ENCODE data around the gene BABAM2. TPM values are rescaled to one million over a fixed set of nuclear protein-coding genes. Genes with fewer than 3 reads are reported as not detected.
"Not testable (repeated sequence)": the region's sequence is repeated elsewhere in the genome, so short reads cannot be mapped to it uniquely, and the experiment has no call there.

The BABAM2 gene
- polyA plus RNA-seq, 3 donors: 55.5 to 58.9 (median 57.2) TPM

- DNase-seq (ENCODE audit: low read depth in 3 of 3, low spot score in 2 of 3): no peak
Observed at GRCh38 chr2:28225473-28226080, 335.0 kb downstream of the BABAM2 start.

- DNase-seq (ENCODE audit: low read depth in 3 of 3, low spot score in 2 of 3): no peak
Observed at GRCh38 chr2:28226558-28226957, 336.0 kb downstream of the BABAM2 start.

- DNase-seq (ENCODE audit: low read depth in 3 of 3, low spot score in 2 of 3): no peak
Observed at GRCh38 chr2:28227498-28227897, 337.0 kb downstream of the BABAM2 start.

- no peak for DNase-seq (ENCODE audit: low read depth in 3 of 3, low spot score in 2 of 3)
Observed at GRCh38 chr2:28228434-28228995, 338.0 kb downstream of the BABAM2 start.

GRCh38 chr2:28231110-28231631 lies 340.6 kb downstream of the BABAM2 start:
- no peak for DNase-seq (ENCODE audit: low read depth in 3 of 3, low spot score in 2 of 3)

GRCh38 chr2:28232295-28232694 lies 341.8 kb downstream of the BABAM2 start:
- no peak for DNase-seq (ENCODE audit: low read depth in 3 of 3, low spot score in 2 of 3)

- no peak for DNase-seq (ENCODE audit: low read depth in 3 of 3, low spot score in 2 of 3)
Observed at GRCh38 chr2:28233164-28233676, 342.7 kb downstream of the BABAM2 start.

- no peak for DNase-seq (ENCODE audit: low read depth in 3 of 3, low spot score in 2 of 3)
Observed at GRCh38 chr2:28234807-28235206, 344.3 kb downstream of the BABAM2 start.

- no peak for DNase-seq (ENCODE audit: low read depth in 3 of 3, low spot score in 2 of 3)
Observed at GRCh38 chr2:28239207-28239606, 348.7 kb downstream of the BABAM2 start.

GRCh38 chr2:28240937-28241336 lies 350.4 kb downstream of the BABAM2 start:
- no peak for DNase-seq (ENCODE audit: low read depth in 3 of 3, low spot score in 2 of 3)

- no peak for DNase-seq (ENCODE audit: low read depth in 3 of 3, low spot score in 2 of 3)
Observed at GRCh38 chr2:28247290-28247689, 356.8 kb downstream of the BABAM2 start.

- no peak for DNase-seq (ENCODE audit: low read depth in 3 of 3, low spot score in 2 of 3)
Observed at GRCh38 chr2:28247734-28248133, 357.2 kb downstream of the BABAM2 start.

- DNase-seq (ENCODE audit: low read depth in 3 of 3, low spot score in 2 of 3): no peak
Observed at GRCh38 chr2:28248511-28248910, 358.0 kb downstream of the BABAM2 start.

GRCh38 chr2:28250006-28250405 lies 359.5 kb downstream of the BABAM2 start:
- no peak for DNase-seq (ENCODE audit: low read depth in 3 of 3, low spot score in 2 of 3)

- no peak for DNase-seq (ENCODE audit: low read depth in 3 of 3, low spot score in 2 of 3)
Observed at GRCh38 chr2:28251337-28251736, 360.8 kb downstream of the BABAM2 start.

- DNase-seq (ENCODE audit: low read depth in 3 of 3, low spot score in 2 of 3): no peak
Observed at GRCh38 chr2:28252311-28252710, 361.8 kb downstream of the BABAM2 start.

- DNase-seq (ENCODE audit: low read depth in 3 of 3, low spot score in 2 of 3): no peak
Observed at GRCh38 chr2:28253543-28253942, 363.0 kb downstream of the BABAM2 start.

GRCh38 chr2:28255231-28255630 lies 364.7 kb downstream of the BABAM2 start:
- not testable (repeated sequence) for DNase-seq (ENCODE audit: low read depth in 3 of 3, low spot score in 2 of 3)

- no peak for DNase-seq (ENCODE audit: low read depth in 3 of 3, low spot score in 2 of 3)
Observed at GRCh38 chr2:28257182-28257581, 366.7 kb downstream of the BABAM2 start.

GRCh38 chr2:28259226-28259625 lies 368.7 kb downstream of the BABAM2 start:
- DNase-seq (ENCODE audit: low read depth in 3 of 3, low spot score in 2 of 3): not testable (repeated sequence)

- DNase-seq (ENCODE audit: low read depth in 3 of 3, low spot score in 2 of 3): no peak
Observed at GRCh38 chr2:28263690-28264089, 373.2 kb downstream of the BABAM2 start.

GRCh38 chr2:28267282-28267681 lies 376.8 kb downstream of the BABAM2 start:
- DNase-seq (ENCODE audit: low read depth in 3 of 3, low spot score in 2 of 3): no peak
